OCI-LY1 (cell line): Measurements from ENCODE around the gene SERPINA1.

Experiments
- H2AFZ ChIP-seq: fragments of 200-600 bp; sonication (generic), shearing (Covaris generic); 2 replicates; pipeline ENCODE4 v1.6.0; 2014; ENCODE audit warnings: antibody characterized with exemption, mild to moderate bottlenecking, low read length
- H3F3A ChIP-seq: fragments of 200-600 bp; sonication (generic), shearing (Covaris generic); 2 replicates; pipeline ENCODE4 v1.6.0; 2014; ENCODE audit warnings: mild to moderate bottlenecking, antibody characterized with exemption, low read length, moderate library complexity; ENCODE audit not compliant: insufficient read depth
- H3K27ac ChIP-seq: fragments of 200-600 bp; sonication (generic); 2 replicates; pipeline ENCODE4 v1.5.1; 2014; ENCODE audit warnings: low read length, mixed run types, mild to moderate bottlenecking, low read depth; ENCODE audit not compliant: poor library complexity, severe bottlenecking
- H3K27me3 ChIP-seq: fragments of 200-600 bp; sonication (generic); 2 replicates; pipeline ENCODE4 v1.6.0; 2014; ENCODE audit warnings: antibody characterized with exemption, mild to moderate bottlenecking, low read length, moderate library complexity; ENCODE audit not compliant: insufficient read depth
- H3K36me3 ChIP-seq: fragments of 200-600 bp; sonication (generic); 2 replicates; pipeline ENCODE4 v1.6.1; 2014; ENCODE audit warnings: mild to moderate bottlenecking, antibody characterized with exemption, low read length, moderate library complexity, mixed read lengths; ENCODE audit not compliant: insufficient read depth
- H3K4me1 ChIP-seq: fragments of 200-600 bp; sonication (generic); 2 replicates; pipeline ENCODE4 v1.5.1; 2014; ENCODE audit warnings: mild to moderate bottlenecking, low read length, moderate library complexity; ENCODE audit not compliant: insufficient read depth, severe bottlenecking
- H3K4me2 ChIP-seq: fragments of 200-600 bp; sonication (generic), shearing (Covaris generic); 2 replicates; pipeline ENCODE4 v1.6.1; 2014; ENCODE audit warnings: low read length
- H3K4me3 ChIP-seq: fragments of 200-600 bp; sonication (generic); 2 replicates; pipeline ENCODE4 v1.5.1; 2014; ENCODE audit warnings: low read length, low read depth, mild to moderate bottlenecking, mixed read lengths; ENCODE audit not compliant: poor library complexity, severe bottlenecking
- H3K79me2 ChIP-seq: fragments of 200-600 bp; shearing (Covaris generic); 2 replicates; pipeline ENCODE4 v1.6.1; 2016; ENCODE audit warnings: mixed run types, low read length, mixed read lengths; ENCODE audit not compliant: insufficient read depth
- H3K9ac ChIP-seq: fragments of 200-600 bp; sonication (generic), shearing (Covaris generic); 2 replicates; pipeline ENCODE4 v1.6.1; 2014; ENCODE audit warnings: mild to moderate bottlenecking, low read length, mixed read lengths
- H3K9me2 ChIP-seq: fragments of 200-600 bp; sonication (generic), shearing (Covaris generic); 2 replicates; pipeline ENCODE4 v1.6.1; 2014; ENCODE audit warnings: low read depth, mild to moderate bottlenecking, low read length, mixed read lengths
- H3K9me3 ChIP-seq: fragments of 200-600 bp; shearing (Covaris generic); 2 replicates; pipeline ENCODE4 v1.6.1; 2014; ENCODE audit warnings: low read length, mixed read lengths
- H4K20me1 ChIP-seq: fragments of 200-600 bp; sonication (generic), shearing (Covaris generic); 2 replicates; pipeline ENCODE4 v1.6.0; 2016; ENCODE audit warnings: mild to moderate bottlenecking, low read length; ENCODE audit not compliant: insufficient read depth
- EZH2 ChIP-seq: fragments of 200-600 bp; sonication (generic), shearing (Covaris generic); IDR thresholded peaks from 2 replicates; pipeline ENCODE4 v1.8.0; 2017; ENCODE audit warnings: borderline replicate concordance, mixed run types, mild to moderate bottlenecking, antibody characterized with exemption, low read length, moderate library complexity, mixed read lengths
- TF ChIP-seq, protein P1 (sequence below): fragments of 200-600 bp; sonication (generic), shearing (Covaris generic); IDR thresholded peaks from 2 replicates; pipeline ENCODE4 v1.5.1; 2017; ENCODE audit warnings: mild to moderate bottlenecking, antibody characterized with exemption, low read length, moderate library complexity, mixed read lengths

SERPINA1 gene

GRCh38 chr14:94396628-94397225 is 8.3 kb upstream of the SERPINA1 start:
- no peaks in the 10 kb centered on the region for H3F3A ChIP-seq
- no peaks in the 10 kb centered on the region for H3K36me3 ChIP-seq
- H3K9ac ChIP-seq = no peak overlapping the region
- H3K4me2 ChIP-seq = no peak overlapping the region
- no peak for TF ChIP-seq EZH2
- TF ChIP-seq, protein P1, sequence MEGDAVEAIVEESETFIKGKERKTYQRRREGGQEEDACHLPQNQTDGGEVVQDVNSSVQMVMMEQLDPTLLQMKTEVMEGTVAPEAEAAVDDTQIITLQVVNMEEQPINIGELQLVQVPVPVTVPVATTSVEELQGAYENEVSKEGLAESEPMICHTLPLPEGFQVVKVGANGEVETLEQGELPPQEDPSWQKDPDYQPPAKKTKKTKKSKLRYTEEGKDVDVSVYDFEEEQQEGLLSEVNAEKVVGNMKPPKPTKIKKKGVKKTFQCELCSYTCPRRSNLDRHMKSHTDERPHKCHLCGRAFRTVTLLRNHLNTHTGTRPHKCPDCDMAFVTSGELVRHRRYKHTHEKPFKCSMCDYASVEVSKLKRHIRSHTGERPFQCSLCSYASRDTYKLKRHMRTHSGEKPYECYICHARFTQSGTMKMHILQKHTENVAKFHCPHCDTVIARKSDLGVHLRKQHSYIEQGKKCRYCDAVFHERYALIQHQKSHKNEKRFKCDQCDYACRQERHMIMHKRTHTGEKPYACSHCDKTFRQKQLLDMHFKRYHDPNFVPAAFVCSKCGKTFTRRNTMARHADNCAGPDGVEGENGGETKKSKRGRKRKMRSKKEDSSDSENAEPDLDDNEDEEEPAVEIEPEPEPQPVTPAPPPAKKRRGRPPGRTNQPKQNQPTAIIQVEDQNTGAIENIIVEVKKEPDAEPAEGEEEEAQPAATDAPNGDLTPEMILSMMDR = no peak
- no peaks in the 10 kb centered on the region for H3K9me3 ChIP-seq
- no peaks in the 10 kb centered on the region for H3K79me2 ChIP-seq
- no peaks in the 10 kb centered on the region for H4K20me1 ChIP-seq
- no peak overlapping the region for H3K4me3 ChIP-seq
- peaks cover 3% of the 10 kb centered on the region for H3K4me1 ChIP-seq
- H3K27ac ChIP-seq = no peak overlapping the region
- H3K27me3 ChIP-seq = peaks cover 7% of the 10 kb centered on the region
- no peaks in the 10 kb centered on the region for H3K9me2 ChIP-seq
- H2AFZ ChIP-seq = no peak overlapping the region

- H3K27ac ChIP-seq = no peak overlapping the region
- no peaks in the 10 kb centered on the region for H3K9me2 ChIP-seq
- no peaks in the 10 kb centered on the region for H3K36me3 ChIP-seq
- H3K4me1 ChIP-seq = peaks cover 3% of the 10 kb centered on the region
- TF ChIP-seq, protein P1 = no peak
- TF ChIP-seq EZH2 = no peak
- no peak overlapping the region for H2AFZ ChIP-seq
- no peak overlapping the region for H3K4me2 ChIP-seq
- H3K9me3 ChIP-seq = no peaks in the 10 kb centered on the region
- peaks cover 7% of the 10 kb centered on the region for H3K27me3 ChIP-seq
- no peaks in the 10 kb centered on the region for H3F3A ChIP-seq
- H4K20me1 ChIP-seq = no peaks in the 10 kb centered on the region
- no peak overlapping the region for H3K4me3 ChIP-seq
- H3K9ac ChIP-seq = no peak overlapping the region
- H3K79me2 ChIP-seq = no peaks in the 10 kb centered on the region
Observed at GRCh38 chr14:94395888-94396574, 7.6 kb upstream of the SERPINA1 start.

GRCh38 chr14:94395282-94395887 is 7.0 kb upstream of the SERPINA1 start:
- Histone ChIP-seq H3K4me3 (no peak overlapping the region), H3K36me3 (no peaks in the 10 kb centered on the region), H3K9me3 (no peaks in the 10 kb centered on the region), H3K4me1 (peaks cover 3% of the 10 kb centered on the region), H2AFZ (no peak overlapping the region), H3K9me2 (no peaks in the 10 kb centered on the region), H3K79me2 (no peaks in the 10 kb centered on the region), H3K4me2 (no peak overlapping the region), H3K27me3 (peaks cover 7% of the 10 kb centered on the region), H3K9ac (no peak overlapping the region), H3K27ac (no peak overlapping the region), H4K20me1 (no peaks in the 10 kb centered on the region), H3F3A (no peaks in the 10 kb centered on the region)
- no peak for TF ChIP-seq EZH2
- TF ChIP-seq, protein P1 = no peak
